RWPE1 (cell line): ENCODE data around the gene PCDH9.

ENCODE experiments used
- CTCF ChIA-PET: fragments of 350-600 bp; sonication (Branson Sonifier 250); formaldehyde crosslinking; extraction: SDS; loops from one replicate; lab custom pipeline; 2021; lab: Yijun Ruan, JAX
- POLR2A ChIA-PET: fragments of 400-600 bp; formaldehyde crosslinking; extraction: SDS; loops from one replicate; lab custom pipeline; 2020; ENCODE audit warnings: antibody characterized with exemption; ENCODE audit not compliant: low non-redundant PET; lab: Yijun Ruan, JAX
- DNase-seq: peaks from one replicate; pipeline ENCODE4 v3.0.0; 2012; ENCODE audit warnings: low spot score
- H3K27ac ChIP-seq: fragments of 450-650 bp; 2 replicates; pipeline ENCODE4 v1.5.1; 2017
- TF ChIP-seq, protein P1 (sequence below): fragments of 450-650 bp; conservative IDR thresholded peaks from 2 replicates; pipeline ENCODE4 v1.5.1; 2017; ENCODE audit warnings: low read depth, mild to moderate bottlenecking

PCDH9 gene

DNA sequence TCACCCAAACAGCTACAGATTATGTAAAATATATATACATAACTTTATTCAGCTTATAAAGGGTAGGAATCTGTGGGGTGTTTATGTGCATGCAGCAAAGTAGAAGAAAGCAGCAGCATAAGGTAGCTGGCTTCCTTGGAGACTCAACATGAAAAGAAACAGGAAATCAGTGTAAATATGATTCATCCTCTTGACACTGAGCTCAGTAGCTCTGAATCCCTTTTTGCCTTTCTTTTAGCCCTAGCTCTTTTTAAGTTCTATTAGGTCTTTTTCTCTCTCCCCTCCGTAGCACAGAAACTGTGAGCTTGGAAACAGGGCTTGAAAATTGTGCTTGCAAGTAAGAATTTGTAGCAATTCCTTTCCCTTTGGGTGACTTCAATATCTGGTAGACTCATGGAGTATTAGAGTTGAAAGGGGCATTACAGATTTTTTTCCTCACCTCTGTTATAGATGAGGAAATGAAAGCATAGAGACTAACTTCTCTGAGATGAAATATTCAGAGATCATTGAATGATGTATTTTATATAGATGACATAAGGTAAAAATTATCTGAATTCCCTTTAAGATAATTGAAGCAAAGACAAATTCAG is 314.4 kb downstream of the PCDH9 start:
- peak; percentile 11 for DNase-seq
- H3K27ac ChIP-seq: no peak overlapping the region
- CTCF ChIA-PET: no interaction called here
- TF ChIP-seq, protein P1, sequence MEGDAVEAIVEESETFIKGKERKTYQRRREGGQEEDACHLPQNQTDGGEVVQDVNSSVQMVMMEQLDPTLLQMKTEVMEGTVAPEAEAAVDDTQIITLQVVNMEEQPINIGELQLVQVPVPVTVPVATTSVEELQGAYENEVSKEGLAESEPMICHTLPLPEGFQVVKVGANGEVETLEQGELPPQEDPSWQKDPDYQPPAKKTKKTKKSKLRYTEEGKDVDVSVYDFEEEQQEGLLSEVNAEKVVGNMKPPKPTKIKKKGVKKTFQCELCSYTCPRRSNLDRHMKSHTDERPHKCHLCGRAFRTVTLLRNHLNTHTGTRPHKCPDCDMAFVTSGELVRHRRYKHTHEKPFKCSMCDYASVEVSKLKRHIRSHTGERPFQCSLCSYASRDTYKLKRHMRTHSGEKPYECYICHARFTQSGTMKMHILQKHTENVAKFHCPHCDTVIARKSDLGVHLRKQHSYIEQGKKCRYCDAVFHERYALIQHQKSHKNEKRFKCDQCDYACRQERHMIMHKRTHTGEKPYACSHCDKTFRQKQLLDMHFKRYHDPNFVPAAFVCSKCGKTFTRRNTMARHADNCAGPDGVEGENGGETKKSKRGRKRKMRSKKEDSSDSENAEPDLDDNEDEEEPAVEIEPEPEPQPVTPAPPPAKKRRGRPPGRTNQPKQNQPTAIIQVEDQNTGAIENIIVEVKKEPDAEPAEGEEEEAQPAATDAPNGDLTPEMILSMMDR: no peak
- POLR2A ChIA-PET: no interaction called here

DNA sequence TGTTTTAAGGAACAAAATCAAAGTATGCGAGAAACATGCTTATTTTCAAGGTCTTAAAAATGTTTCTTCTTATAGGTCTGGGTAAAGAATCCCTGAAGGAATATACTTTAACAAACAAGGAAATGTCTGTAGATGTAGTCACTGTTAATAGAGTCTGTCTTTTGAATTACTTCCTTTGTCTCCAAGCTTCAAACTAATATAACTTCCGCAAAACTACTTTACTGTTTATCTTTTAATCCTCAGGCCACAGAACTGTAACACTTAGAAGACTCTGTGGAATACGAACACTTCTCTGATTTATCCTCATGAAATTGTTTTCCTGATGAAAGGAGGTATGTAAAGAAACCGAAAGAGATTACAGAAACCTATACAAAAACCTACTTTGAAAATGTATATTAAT is 316.0 kb downstream of the PCDH9 start:
- ChIA-PET POLR2A (no interaction called here), CTCF (no interaction called here)
- no peak for DNase-seq
- TF ChIP-seq, protein P1: no peak
- H3K27ac ChIP-seq: no peak overlapping the region

DNA sequence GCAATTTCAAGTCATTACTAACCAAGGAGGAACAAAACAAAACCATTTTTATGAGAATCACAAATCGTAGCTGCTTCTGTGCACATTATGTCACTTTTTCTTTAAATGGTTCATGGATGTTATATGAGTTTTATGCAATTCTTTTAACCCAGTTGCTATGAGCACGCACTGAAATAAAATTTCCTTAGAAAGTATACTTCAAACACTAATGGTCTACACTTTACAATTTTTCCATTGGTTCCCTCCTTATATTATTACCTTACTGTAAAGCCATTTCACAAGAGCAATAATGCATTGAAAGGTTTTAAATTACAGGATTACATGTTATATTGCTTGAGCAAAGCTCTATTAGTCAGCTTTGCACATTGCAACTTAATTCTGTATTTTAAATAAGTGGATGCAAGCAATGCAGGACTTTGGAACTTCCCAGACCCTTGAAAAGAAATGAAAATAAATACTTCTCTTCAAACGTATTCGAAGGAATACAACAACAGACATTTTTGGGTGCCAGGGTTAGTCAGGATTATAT is 318.7 kb downstream of the PCDH9 start:
- DNase-seq: no peak
- TF ChIP-seq, protein P1: no peak
- POLR2A ChIA-PET: no interaction called here
- CTCF ChIA-PET: no interaction called here
- H3K27ac ChIP-seq: no peak overlapping the region

DNA sequence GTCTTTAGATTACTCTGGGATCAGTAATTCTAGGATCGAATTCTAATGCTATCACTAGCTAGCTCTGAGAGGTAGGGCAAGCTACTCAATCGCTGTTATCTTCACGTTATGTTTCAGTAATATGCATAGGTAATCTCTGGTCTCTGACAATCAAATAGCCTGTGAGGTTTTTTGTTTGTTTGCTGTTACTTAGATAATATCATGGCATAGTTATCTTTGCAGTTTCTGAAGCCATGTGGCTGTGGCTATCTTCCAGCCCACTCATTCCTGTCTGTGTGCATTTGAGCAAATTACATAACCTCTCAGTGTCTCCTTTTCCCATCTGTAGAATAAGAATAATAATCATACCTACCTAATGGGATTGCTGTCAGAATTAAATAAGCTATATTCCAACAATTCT is 330.2 kb downstream of the PCDH9 start:
- ChIA-PET CTCF (no interaction called here), POLR2A (no interaction called here)
- H3K27ac ChIP-seq: no peak overlapping the region
- DNase-seq: no peak
- TF ChIP-seq, protein P1: no peak

DNA sequence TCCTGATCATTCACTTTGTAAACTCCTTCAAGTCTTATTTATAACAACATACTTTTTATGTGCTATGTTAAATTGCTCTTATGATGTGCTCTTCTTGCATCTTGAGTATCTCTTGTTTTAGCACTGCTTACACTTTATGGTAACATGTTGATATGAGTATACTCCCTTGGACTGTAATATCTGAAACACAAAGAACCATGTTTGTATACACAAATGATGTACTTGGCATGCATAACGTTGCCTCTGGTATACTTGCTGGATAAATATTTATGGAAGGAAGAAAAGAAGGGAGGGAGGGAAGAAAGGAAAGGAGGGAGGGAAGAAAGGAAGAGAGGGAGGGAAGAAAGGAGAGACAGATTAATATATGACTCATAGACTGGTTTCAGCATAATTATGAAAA is 333.2 kb downstream of the PCDH9 start:
- POLR2A ChIA-PET: no interaction called here
- no peak for DNase-seq
- TF ChIP-seq, protein P1: no peak
- no peak overlapping the region for H3K27ac ChIP-seq
- CTCF ChIA-PET: no interaction called here

DNA sequence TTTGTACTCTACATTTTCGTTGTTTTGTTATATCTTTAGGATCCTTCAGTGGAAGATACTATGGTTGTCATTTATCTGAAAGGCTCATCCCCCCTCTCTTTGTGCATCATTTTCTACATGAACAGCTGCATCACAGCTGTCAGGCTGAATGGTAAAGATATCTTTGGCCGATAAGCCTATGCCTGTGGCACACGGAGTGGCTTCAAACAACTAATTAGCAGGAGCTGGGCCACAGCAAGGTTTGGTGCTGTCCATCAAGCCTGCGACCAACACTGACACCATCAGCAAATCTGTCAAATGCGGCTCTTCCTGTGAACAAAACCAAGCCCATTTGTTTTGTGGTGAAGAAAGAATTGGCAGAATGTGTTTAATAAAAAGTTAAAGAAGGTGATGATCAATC is 334.4 kb downstream of the PCDH9 start:
- ChIA-PET POLR2A (no interaction called here), CTCF (no interaction called here)
- TF ChIP-seq, protein P1: no peak
- H3K27ac ChIP-seq: no peak overlapping the region
- no peak for DNase-seq
